ENCODE data around the gene TRIM3. TPM values are rescaled to one million over a fixed set of nuclear protein-coding genes. Genes with fewer than 3 reads are reported as not detected.

Gene TRIM3
- total RNA-seq, 1 donor from 2014 or later = 12.5 TPM

DNA sequence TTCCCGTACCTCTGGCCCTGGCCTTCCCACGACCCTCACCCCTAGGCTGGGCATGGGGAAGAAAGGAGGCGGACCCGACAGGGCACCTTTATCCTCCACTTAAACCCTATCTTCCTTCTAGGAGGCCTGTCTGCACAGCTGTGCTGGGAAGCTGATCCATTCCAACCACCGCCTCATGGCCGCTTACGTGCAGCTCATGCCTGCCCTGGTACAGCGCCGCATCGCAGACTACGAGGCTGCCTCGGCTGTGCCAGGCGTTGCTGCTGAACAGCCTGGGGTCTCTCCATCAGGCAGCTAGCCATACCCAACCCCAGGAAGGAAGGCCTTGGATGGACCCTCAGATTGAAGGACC is 8.2 kb upstream of the TRIM3 start:
- intact Hi-C loops (cut with DNase I) = loop anchor here (5.0 kb wide), 1 partner anchor 120 kb away; the partner anchor contains the start of genes ILK and RRP8
- peak; percentile 4 for ATAC-seq
- DNase-seq (ENCODE audit: missing footprints) = no peak

DNA sequence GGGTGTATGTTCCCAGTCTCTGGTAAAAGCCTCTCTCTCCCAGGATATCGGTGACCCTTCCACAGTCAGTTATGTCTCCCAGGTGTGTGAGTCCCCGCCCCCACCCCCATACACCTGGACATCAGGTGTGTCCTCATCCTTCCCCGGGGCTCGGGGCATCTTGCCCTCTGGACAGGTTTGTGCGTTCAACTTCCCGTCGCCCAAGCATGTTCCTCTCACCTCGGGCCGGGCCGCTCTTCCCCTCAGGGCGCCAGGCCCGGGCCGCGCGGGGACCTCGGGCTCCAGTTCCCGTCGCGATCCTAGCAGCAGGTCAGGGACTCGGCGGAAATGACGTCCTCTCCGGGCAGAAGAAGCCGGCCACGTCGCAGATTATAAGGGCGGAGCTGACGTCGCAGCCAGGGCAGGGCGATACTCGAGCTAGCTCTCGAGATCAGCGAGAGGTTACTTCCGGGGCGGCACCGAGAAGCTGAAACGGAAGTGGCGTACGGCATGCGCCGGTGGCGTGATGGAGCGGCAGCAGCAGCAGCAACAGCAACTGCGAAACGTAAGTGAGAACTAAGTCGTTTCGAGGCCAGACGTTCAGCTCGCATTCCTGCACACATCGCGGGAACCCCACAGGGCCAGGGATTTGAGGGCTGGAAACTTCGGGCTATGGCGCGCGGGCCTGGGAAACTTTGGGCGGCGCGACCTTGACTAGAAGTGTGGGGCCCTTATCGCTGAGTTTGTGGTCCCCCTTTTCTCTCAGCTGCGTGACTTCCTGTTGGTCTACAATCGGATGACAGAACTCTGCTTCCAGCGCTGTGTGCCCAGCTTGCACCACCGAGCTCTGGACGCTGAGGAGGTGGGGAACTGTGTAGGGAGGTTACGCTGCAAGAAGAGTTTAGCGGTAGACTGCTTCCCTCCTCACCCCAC is 7.5 kb upstream of the TRIM3 start, which contains the start of the genes ARFIP2 and TIMM10B:
Gene ARFIP2, minus strand, starts transcription at position 320 of the 912 bp plus-strand sequence. CDS start 910 bp downstream, outside the sequence.
Gene TIMM10B, plus strand, starts transcription at position 490 of the 912 bp plus-strand sequence. Its CDS starts 16 bp downstream, at position 506.
- DNase-seq (ENCODE audit: missing footprints) = peak; percentile 100
- intact Hi-C loops (cut with DNase I) = loop anchor here (5.0 kb wide), 1 partner anchor 121 kb away; the partner anchor contains the start of genes ILK and RRP8
- peak; percentile 98 for ATAC-seq

DNA sequence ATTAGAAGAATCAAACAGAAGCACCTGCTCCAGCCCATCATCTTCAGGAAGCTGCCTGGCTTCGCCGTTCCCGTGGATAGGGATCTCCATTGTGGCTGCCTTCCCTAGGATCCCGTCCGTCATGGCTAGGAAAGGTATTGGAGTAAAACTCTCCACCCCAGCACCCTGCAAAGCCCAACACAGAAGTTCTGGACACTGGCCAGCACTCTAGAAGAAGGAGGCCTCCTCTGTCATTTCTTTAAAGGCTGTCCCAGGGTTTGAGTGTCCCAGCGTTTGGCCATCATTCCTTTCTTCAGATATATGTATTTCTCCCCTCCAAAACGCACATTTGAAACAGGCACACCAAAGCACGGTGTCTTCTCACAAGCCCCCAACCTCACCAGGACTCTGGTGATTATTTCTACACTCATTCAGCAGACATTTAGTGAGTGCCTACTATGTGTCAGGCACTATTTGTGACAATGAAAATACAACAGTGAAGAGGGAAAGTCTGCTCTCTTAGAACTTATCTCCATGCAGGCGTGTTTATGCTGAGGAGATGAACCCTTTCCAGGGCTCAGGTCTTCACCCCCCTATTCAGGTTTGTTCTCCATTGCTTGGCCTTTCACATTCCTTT is 6.7 kb upstream of the TRIM3 start:
- intact Hi-C loops (cut with DNase I) = loop anchor here (5.0 kb wide), 1 partner anchor 122 kb away; the partner anchor contains the start of genes ILK and RRP8
- ATAC-seq (no peak), DNase-seq (ENCODE audit: missing footprints) (peak; percentile 45)

DNA sequence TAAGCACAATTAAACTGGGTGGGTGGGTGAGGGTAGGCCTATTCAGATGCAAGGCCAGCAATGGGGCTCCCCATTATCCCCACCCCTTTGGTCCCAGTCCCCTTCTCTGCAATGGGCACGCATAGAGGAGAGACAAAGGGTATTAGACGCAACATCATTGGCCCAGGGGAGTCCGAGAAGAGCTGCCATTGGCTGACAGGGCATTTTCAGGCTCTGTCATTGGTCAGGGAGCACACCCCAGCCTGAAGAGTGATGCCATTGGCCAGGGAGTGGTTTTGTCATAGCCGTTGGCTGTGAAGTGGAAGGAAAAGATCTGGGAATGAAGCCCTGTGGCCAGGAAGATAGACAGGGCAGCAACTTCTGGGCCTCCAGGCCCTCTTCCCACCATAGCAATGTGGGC is 2.8 kb upstream of the TRIM3 start:
- ATAC-seq (no peak), DNase-seq (ENCODE audit: missing footprints) (no peak)
- intact Hi-C loops (cut with DNase I) = loop anchor here (10.0 kb wide), 1 partner anchor 242 kb away; the partner anchor contains the start of genes CNGA4 and FHIP1B

DNA sequence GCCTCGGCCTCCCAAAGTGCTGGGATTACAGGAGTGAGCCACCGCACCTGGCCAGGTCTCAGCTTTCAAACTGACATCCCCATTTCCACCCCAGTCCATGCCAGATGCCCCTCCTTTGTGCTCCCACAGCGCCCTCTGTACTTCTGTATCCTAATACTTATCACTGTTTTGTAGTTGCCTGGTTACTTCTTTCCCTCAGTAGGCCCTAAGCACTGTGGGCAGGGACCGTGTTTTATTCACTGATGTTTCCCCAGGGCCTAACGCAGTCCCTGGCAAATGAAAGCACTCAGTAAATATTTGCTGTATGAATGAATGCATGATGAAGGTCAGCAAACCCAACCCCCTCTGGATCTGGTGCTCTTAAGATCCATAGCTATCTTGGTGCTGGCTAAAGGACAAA is 2.2 kb upstream of the TRIM3 start:
- ATAC-seq (no peak), DNase-seq (ENCODE audit: missing footprints) (no peak)
- intact Hi-C loops (cut with DNase I) = loop anchor here (10.0 kb wide), 1 partner anchor 241 kb away; the partner anchor contains the start of genes CNGA4 and FHIP1B

DNA sequence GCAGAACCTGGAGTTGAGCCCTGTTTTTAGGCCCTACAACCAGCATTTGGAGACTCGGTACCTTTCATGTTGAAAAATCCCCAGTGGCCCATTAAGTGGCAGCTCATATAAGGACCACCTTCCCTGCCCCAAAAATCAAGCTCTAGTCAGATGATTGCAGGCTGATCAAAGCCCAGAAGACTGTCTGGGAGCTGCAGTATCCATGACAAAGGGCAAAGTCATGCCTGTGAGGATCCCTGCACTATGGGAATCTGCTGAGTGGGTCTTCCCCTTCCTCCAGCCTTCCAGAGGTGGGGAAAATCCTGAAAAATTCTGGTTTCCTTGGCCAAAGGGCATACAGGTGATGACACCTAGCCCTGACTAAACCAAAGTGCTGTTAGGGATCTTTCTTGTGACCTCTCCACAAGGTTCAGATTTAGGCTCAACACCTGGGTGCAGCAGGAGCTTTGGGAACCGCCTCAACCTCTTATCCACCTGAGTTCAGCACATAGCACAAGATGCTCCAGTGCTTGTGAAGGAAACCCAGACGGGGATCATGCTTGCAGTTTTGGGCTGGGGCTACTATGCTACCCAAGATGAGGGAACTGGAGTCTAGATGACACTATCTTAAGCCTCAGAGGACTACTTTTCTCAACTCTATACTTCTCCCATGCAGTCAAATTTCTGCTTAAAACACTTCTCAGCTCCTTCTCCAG is 1.2 kb upstream of the TRIM3 start:
- DNase-seq (ENCODE audit: missing footprints) (no peak), ATAC-seq (no peak)
- intact Hi-C loops (cut with DNase I) = loop anchor here (5.0 to 10.0 kb wide), 2 partner anchors 158 to 240 kb away; partner anchors contain the start of genes CNGA4 and FHIP1B

DNA sequence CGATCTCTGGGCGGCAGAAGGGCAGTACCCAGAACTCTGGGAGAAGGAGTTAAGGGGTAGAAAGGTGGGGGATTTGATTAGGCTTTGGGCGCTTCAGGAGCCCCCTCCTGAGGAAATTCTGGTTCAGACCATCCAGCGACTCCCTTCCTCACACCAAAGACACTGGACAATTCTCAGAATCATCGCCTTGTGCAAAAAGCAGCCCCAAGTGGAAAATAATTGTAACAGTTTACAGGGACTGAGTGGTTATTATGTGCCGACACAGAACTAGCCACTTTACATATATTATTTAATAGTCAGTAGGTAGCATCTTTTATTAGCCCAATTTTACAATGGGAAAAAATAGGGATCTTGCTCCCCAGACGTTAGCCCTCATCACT is 662 bp upstream of the TRIM3 start:
- DNase-seq (ENCODE audit: missing footprints) = no peak
- no peak for ATAC-seq
- intact Hi-C loops (cut with DNase I) = loop anchor here (5.0 to 10.0 kb wide), 2 partner anchors 157 to 240 kb away; partner anchors contain the start of genes CNGA4 and FHIP1B

DNA sequence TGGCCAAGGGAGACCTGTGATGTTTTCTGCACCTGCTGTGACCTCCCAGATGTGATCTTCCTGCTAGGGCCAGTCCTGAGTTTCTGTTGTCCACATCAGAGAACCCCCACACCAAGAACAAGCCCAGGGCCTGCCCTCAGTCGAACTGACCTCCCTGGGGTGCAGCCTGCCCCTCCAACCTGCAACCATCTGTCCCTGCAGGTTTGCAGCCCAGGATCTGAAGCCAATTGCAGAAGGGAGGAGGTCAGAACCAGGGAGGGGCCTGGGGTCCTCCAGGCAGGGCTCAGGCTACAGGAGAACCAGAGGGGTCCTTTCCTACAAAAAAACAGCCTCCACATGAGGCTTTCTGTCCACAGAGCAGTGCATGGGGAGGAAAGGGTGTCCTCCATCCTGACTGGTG is 807 bp downstream of the TRIM3 start:
- no peak for ATAC-seq

DNA sequence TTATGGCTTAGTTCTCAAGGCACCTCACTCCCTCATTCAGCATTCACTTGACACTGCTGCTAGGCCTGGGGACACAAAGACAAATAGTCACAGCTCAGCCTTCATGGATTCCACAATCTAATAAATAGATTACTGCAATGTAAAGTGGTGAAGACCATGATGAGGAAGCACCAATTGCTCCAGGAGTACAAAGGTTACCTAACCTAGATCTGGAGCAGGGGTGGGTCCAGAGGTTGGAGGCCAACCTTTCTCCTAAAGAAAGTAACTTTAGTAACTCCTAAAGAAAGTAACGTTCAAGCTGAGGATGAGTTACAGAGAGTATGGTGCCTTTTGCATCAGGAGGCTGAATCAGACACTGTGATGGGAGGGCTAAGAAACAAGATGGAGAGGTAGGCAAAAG is 4.1 kb downstream of the TRIM3 start:
- DNase-seq (ENCODE audit: missing footprints) (no peak), ATAC-seq (no peak)
- intact Hi-C loops (cut with DNase I) = no loop called here

More for the DNA sequence above, 807 bp downstream of the TRIM3 start:
- intact Hi-C loops (cut with DNase I) = loop anchor here (5.0 to 10.0 kb wide), 2 partner anchors 156 to 238 kb away; partner anchors contain the start of genes CNGA4 and FHIP1B
- no peak for DNase-seq (ENCODE audit: missing footprints)

DNA sequence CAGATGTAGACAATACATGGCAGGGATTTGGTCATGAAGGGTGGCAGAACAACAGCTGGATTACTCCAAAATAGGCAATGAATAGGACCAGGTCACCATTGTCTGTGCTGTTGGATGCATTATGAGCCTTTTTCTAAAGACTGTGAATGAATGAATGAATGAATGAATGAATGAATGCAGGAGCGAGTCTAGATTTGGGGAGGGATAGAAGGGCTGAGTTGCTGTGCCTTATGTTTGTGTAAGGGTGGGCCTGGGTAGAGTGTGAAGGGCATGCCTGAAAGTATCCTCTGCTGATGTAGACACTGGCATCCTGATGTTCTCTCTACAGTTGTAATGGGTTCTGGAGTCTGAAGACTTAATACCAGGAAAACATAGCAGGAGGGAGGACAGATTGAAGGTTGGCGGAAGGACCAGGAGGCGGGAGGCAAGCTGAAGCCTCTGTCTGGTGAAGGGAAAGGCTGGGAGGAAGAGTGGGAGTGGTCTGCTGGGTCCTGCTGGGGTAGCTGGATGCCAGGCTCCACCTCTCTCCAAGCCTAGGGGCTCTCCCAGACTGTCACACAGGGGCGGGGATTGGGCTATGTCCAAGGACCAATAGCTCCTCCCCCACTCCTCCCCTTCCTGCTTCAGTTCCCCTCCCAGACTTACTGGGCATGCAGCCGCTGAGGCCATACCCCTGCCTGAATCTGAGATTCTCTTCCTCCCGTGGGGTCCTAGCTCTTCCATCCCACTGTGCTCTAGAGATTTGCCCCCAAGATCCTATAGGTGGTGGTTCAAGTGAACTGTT is 4.8 kb downstream of the TRIM3 start:
- DNase-seq (ENCODE audit: missing footprints) (peak; percentile 91), ATAC-seq (peak; percentile 89)
- intact Hi-C loops (cut with DNase I) = loop anchor here (1.0 kb wide), 1 partner anchor 79 kb away; the partner anchor contains the start of gene SMPD1

DNA sequence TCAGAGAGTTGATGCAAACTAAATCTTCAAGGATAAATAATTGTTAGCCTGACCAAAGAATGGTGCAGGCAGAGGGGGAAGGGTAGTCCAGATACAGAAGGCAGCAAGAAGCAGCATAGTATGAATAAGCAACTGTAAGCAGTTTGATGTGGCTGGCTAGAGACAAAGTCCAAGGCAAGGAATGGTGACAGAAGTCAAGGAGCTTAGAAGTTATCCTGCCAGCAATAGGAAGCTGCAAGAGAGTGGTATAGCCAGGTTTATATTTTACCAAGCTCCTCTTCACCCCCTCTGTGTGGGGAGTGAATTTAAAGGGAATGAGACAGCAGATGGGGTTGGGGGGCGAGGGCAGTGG is 14.7 kb downstream of the TRIM3 start:
- DNase-seq (ENCODE audit: missing footprints) (no peak), ATAC-seq (no peak)
- intact Hi-C loops (cut with DNase I) = no loop called here

DNA sequence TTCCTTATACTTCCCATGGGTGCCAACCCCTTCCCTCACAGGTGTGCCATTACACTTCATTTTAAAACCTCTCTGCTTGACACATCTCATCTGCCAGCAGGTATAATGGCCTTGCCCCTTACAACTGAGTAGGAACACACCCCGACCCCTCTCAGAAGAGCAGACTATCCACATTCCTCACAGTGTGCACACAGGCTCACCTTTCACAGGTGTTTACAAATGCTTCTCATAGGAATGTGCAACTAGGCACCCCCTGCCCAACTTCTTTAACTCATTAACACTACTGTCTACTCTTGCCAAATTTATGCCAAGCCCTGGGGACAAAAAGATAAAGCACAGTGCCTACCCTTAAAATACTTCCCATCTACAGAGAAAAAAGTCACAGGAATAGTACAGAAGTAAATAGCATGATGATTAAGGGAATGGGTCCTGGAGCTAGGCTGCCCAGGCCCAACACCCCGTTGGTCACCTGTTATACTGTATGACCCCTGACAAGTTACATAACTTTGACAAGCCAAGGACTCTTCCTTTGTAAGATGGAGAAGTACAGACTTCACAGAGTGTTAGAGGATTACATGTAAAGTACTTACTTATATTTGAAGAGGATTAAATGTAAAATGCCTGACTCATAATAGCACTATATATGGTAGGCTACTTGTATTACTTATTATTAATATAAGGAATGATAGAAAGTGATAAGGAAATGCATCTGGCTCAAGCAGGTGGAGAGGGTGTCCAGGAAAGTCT is 15.2 kb downstream of the TRIM3 start:
- DNase-seq (ENCODE audit: missing footprints) = no peak
- ATAC-seq = no peak
- intact Hi-C loops (cut with DNase I) = no loop called here

DNA sequence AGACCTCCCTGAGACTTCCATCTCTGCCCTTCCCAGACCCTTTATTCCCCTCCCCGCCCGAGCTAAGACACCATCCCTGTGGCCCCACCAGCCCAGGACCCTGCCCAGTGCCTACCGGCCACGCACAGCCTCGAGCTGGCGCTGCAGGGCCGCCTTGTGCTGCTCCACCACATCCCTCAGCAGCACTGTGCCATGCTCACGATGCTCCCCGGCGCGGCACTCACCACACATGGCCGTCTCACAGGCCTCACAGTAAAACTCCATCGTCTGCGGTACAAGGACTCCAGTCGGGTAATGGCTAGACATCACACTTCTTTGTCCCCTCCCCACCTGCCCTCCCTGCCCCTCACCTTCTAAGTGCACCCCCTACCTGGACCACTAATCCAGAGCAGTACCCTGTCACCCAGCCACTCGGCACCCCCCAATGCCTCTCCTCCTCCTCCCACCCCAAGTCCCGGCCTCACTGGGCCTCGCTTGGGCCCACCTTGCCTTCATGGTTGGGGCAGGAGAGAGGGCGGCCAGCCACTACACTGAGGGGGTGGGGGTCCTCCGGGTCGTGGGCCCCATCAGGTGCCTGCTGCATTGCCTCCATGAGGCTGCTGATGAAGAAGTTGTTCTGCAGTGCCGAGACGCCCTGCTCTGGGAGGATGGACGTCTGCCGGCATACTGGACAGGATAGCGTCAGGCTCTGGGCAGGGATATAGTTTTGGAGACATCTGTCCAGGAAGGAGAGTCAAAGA is 16.0 kb downstream of the TRIM3 start:
- intact Hi-C loops (cut with DNase I) = no loop called here
- no peak for ATAC-seq

DNA sequence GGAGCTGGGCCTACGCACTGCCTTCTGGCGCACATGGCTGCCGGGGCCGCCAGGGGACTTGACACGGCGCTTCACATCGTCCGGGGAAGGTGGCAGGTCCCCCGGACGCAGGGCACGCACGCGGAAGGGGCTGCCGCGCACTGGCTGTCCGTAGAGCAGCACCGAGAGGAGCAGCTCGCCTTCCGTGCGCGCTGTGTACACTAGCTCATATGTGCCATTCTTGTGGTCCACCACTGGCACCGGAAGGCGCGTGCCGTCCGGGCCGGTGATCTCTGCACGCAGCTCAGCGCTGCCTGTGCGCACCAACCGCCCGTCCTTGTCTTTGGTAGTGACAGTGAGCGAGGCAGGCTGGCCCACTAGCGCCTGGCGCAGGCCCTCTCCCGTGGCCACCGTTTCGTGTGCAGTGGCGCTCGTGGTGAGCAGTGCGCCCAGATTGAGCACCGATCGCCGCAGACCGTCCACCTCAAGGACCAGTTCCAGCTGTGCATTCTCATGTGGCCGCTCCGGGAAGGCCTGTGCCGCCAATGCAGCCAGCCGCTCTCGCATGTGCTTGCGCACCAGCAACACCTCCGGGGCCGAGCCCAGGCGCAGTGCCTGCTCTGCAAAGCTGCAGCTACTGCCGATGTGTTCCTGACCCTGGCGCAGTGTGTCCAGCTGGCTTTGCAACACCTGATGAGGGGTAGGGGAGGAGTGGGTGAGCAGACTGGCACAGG is 17.2 kb downstream of the TRIM3 start:
- intact Hi-C loops (cut with DNase I) = no loop called here
- no peak for DNase-seq (ENCODE audit: missing footprints)
- ATAC-seq = no peak

More for the DNA sequence above, 16.0 kb downstream of the TRIM3 start:
- DNase-seq (ENCODE audit: missing footprints) = no peak

DNA sequence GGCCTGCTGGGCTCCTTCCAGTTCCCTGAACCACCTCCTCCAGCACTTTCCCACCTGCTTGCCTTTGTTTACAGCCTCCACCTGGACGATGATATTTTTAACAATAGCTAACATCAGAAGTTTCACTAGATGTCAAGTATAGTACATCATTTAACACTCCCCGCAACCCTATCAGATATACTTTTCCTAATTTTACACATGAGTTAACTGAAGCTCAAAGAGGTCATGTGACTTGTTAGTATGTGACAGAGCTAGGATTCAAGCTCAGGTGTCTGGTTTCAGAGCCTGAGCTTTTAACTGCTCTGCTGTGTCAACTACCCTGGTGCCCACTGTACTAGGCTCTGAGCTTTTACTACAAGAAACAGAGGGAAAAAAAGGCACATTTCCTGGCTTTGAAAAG is 18.7 kb downstream of the TRIM3 start:
- DNase-seq (ENCODE audit: missing footprints) = no peak
- ATAC-seq = no peak
- intact Hi-C loops (cut with DNase I) = no loop called here

DNA sequence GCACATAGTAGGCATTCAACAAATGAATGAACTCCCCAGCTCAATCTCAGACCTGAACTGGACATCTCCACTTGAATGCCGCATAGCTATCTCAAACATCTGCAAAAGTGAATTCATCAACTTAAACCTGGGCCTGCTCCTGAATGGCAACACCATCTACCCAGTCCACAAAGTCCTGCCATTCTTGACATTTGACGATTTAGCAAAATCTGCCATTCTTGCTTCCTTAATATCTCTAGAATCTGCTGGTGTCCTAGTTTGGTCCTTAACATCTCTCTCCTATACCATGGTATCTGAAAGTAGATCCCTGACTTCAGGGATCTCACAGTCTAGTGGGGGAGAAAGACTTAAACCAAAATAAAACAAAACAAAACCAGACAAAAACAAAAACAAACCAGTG is 20.6 kb downstream of the TRIM3 start:
- intact Hi-C loops (cut with DNase I) = no loop called here
- DNase-seq (ENCODE audit: missing footprints) = no peak
- ATAC-seq = no peak
